Measurements from ENCODE around the gene MTA3.

MTA3 gene

GRCh38 chr2:42791606-42792005, 223.2 kb downstream of the MTA3 start:
- DNase-seq: no peak

DNA sequence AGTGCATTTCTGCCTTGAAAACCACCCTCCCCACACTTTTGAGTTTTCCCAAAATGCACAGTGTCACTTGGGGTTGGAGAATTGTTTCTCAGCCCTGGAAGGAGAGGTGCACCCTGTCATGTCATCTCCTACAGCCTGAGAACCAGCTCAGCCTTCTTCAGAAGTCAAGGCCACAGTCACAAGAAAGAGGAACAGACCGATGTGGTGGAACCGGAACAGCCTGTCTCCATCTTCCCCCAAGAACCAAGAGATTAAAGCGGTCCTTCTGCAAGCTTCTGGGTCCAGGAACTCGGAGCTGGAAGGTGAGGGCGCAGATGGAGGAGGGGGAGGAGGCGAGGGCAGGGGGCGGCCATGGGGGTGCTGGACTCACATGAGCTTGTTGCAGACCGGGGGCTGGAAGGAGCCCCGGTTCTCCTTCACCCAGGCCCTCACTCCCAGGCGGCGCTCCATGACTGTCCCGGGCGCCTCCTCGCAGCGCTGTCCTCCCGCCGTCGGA, 223.7 kb downstream of the MTA3 start:
- no peak for DNase-seq

DNA sequence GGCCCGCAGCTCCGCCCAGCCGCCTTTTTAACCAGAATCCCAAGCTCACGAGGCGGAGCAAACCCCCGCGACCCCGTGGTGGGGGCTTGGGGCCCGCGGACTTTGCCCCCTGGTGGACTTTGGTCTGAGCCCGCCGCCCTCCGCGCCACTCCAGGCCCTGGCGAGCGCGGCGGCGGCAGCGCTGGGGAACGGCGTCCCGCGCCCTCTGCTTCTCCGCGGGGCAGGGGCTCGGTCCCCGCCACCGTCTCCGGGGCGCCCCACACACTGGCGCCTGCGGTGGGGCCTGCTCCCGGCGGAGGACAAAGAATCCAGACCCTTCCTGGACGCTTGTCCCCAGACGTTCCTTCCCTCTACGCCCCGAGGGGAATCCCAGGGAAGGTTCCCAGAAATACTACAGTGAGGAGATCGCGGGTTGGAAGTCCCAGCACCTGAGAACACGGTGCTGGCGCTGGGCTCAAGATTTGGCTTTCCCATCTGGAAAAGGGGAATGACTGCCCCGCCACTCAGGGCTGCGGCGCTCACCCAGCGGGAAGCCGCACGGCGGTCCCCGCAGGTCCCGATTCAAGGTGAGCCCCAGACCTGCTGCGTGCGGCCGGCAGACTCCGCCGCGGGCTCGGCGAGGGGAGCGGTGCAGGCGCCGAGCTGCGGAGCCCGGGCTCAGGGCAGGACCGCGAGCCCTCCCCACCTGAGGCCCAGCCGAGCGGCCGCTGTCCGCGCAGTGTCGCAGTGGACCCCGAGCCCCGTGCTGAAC, 224.3 kb downstream of the MTA3 start, which contains the start of gene HAAO:
TSS of gene HAAO (minus strand) at position 1 of the 751 bp plus-strand sequence. CDS start 47 bp downstream, outside the sequence.
- no peak for DNase-seq

GRCh38 chr2:42793334-42794270, 225.2 kb downstream of the MTA3 start:
- DNase-seq: no peak

- DNase-seq: no peak
These were observed 226.0 kb downstream of the MTA3 start for GRCh38 chr2:42794271-42795046.

- no peak for DNase-seq
These were observed 226.8 kb downstream of the MTA3 start for GRCh38 chr2:42795275-42795674.

DNA sequence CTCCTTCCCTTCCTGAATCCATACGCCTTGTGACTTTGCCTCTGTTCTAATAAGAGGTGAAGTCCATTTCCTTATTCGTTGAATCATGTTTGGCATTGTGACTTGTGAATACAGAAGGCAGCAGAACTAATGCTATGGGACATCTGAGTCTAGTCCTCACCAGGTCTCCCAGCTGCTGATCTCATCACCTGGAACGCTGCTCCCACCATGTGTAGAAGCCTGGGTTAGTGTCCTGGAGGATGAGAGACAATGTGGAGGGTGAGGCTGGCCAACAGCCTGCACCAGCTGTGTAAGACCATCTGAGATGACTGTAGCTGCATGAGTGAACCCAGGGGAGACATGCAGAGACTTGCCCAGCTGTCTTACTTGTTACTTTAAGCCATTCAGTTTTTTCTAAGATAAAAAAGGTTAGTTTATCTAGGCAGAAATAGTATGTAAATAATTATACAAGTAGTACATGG, 227.4 kb downstream of the MTA3 start:
- no peak for DNase-seq

DNA sequence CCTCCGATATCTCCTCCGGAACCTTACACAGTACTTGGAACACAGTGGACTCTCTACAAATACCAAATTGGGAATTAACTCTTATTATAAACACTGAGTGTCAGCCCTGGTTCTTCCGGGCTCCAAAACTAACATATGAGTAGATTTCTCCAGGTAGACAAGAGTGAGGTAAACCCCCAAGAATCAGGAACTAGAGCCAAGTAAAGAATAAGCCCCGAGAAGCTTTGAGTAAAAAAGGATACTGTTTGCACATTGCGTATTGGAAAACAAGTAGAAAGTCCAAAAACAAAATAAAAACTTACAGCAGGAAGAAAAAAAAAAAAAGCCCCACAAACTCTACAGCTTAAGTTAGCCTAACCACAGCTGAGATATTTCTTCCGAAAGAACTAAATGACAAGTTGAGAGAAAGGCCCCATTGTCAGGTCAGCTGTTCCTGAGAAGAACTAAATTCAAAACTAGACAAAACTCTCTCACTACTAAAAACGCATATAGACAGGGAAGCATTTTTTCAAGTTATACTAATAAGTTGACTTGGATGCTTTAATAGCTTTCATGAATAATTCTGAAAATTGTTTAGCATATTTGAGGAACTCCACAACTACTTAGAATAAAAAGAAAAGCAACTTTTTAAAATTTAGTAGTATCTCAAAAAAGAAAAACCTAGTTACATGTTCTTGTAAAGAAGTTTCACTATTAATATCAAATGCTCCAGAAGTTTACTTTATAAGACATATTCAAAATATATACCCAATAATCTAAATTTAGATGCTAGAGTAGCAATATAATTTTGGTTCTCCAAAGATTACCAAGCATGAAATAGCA, 228.2 kb downstream of the MTA3 start:
- DNase-seq: no peak

DNA sequence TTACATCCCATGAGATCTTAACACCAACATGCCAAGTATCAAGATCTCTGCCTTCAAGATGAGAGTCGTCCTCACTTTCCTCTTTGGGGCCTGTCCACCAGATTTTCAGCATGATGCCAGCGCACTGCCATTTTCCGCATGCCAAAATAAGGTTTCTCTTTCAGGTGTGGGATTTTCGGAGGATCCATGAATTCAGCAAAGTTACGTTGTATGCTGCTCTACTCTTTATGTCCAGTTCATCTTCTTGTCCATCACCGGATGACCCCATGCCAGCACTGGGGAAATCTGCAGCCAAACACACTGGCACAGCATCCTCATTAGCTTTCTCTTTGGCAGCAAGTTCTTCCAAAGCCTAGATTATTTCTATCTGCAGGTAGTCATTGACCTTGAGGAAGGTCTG, 228.8 kb downstream of the MTA3 start:
- DNase-seq: no peak

GRCh38 chr2:42799881-42800280, 231.4 kb downstream of the MTA3 start:
- DNase-seq: no peak

- DNase-seq: no peak
These were observed 232.1 kb downstream of the MTA3 start for GRCh38 chr2:42800461-42800962.

DNA sequence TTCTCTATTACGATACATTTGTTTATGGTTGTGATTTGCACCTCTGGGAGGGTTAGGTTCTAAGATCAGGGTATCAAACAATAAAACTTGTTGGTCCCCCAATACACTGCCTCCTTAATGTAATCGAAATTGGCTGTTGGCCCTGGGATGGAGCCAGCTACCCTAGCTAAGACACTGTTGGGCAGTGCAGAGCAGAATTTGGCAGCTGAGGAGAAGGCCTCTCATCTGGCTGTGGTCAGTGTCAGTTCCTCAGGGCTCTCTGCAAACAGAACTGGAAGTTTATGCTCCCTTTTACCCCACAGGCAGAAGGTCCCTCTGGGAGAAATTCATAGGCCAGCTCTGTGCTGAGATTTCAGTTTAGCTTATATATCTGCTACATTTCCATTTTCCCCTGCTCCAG, 232.5 kb downstream of the MTA3 start:
- no peak for DNase-seq

DNA sequence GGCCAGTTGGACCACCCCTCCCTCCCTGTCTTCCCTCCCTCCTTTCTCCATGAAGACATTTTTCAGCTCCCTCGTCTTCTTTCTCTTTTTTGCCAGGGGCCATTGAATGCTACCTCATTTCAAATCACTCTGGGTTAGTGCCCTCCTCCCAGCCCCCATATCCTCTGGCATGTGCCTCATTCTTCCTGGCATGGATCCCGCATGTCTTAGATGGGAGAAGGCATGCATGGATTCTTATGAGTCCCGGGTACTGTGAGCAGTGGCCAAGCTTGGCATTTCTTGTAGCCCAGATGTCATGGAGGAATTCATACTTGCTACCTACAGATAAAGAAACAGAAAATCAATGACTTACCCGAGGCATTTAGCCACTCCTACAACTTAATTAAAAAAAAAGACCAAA, 232.9 kb downstream of the MTA3 start:
- DNase-seq: no peak

DNA sequence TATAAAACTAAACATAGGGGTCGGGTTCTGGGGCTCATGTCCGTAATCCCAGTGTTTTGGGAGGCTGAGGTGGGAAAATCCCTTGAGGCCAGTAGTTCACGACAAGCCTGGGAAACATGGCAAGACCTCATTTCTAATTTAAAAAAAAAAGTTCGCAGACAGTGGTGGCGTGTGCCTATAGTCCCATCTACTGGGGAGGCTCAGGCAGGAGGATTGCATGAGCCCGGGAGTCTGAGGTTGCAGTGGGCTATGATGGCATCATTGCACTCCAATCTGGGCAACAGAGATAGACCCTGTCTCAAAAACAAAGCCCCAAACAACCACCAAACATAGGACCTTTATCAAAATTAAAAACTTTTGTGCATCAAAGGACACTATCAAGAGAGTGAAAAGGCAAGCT, 233.7 kb downstream of the MTA3 start:
- no peak for DNase-seq

GRCh38 chr2:42804338-42804737, 235.9 kb downstream of the MTA3 start:
- DNase-seq: no peak

DNA sequence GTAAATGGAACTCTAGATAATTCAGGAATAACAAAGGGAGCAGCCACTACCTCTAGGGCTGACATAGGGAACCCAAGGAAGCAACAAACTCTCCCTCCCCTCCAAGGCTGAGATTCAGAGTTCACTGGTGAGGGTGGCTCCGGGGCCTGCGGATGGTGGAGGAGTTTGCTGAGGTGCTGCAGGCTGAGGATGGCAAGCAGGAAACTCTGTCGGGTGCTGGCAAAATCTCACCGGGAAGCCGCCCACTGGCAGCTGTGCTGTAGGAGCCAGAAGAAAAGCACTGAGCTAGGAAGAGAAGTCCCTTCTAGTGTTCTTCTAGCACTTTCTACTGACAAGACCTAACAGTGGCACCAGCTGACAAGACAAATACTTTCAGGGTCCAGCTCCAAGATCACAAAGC, 236.5 kb downstream of the MTA3 start:
- no peak for DNase-seq

All from NCI-H2029 (cell line).